Uterus (tissue), 2 donors: ENCODE measurements around the gene VWA5B2.

ENCODE experiments used
- CTCF ChIP-seq, 4 experiments: fragments of 200-600 bp in 2 of 4; fragments of 450-650 bp in 2 of 4; sonication (generic) in 2 of 4; IDR thresholded peaks; one replicate each; pipeline ENCODE4 v1.5.1; 2016 to 2019; ENCODE audit warnings: antibody characterized with exemption in 4 of 4, mild to moderate bottlenecking in 2 of 4, moderate library complexity in 1 of 4
- POLR2A ChIP-seq, 2 donors: fragments of 450-650 bp; IDR thresholded peaks; one replicate each; pipeline ENCODE4 v1.6.1; 2016; ENCODE audit warnings: antibody characterized with exemption in 2 of 2, mild to moderate bottlenecking in 1 of 2, moderate library complexity in 1 of 2

GRCh38 chr3:184275381-184275701 lies 46.0 kb downstream of the VWA5B2 start:
- TF ChIP-seq CTCF (IDR thresholded peaks at IDR 0.05) (no peak), POLR2A (IDR thresholded peaks at IDR 0.05) (no peak)
